GM23248 (cell line): ENCODE data around the gene THNSL1. TPM values are rescaled to one million over a fixed set of nuclear protein-coding genes. Genes with fewer than 3 reads are reported as not detected.

Source experiments
- DNase-seq: peaks from one replicate; pipeline ENCODE4 v3.0.0-alpha.2; 2015
- H2AFZ ChIP-seq: fragments of 200-600 bp; sonication (generic); 2 replicates; pipeline ENCODE4 v1.6.1; 2016; ENCODE audit warnings: antibody characterized with exemption
- H3F3A ChIP-seq: fragments of 200-600 bp; sonication (generic); 2 replicates; pipeline ENCODE4 v1.6.1; 2016; ENCODE audit warnings: mild to moderate bottlenecking, antibody characterized with exemption, mixed run types; ENCODE audit not compliant: insufficient read depth
- H3K27ac ChIP-seq: fragments of 200-600 bp; sonication (generic); 2 replicates; pipeline ENCODE4 v1.5.1; 2016; ENCODE audit warnings: mild to moderate bottlenecking
- H3K27me3 ChIP-seq: fragments of 200-600 bp; sonication (generic); replicated peaks from 2 replicates; pipeline ENCODE4 v1.6.1; 2016; ENCODE audit warnings: mild to moderate bottlenecking; ENCODE audit not compliant: insufficient read depth
- H3K36me3 ChIP-seq: fragments of 200-600 bp; sonication (generic); 2 replicates; pipeline ENCODE4 v1.6.1; 2016; ENCODE audit warnings: low read depth, mild to moderate bottlenecking
- H3K4me1 ChIP-seq: fragments of 200-600 bp; sonication (generic); 2 replicates; pipeline ENCODE4 v1.6.1; 2016; ENCODE audit warnings: mild to moderate bottlenecking; ENCODE audit not compliant: insufficient read depth
- H3K4me2 ChIP-seq: fragments of 200-600 bp; sonication (generic); one replicate; pipeline ENCODE4 v1.6.1; 2016; ENCODE audit warnings: mild to moderate bottlenecking; ENCODE audit not compliant: unreplicated experiment
- H3K4me3 ChIP-seq: fragments of 200-600 bp; sonication (generic); 2 replicates; pipeline ENCODE4 v1.5.1; 2016; ENCODE audit warnings: mild to moderate bottlenecking
- H3K79me2 ChIP-seq: fragments of 200-600 bp; sonication (generic); 2 replicates; pipeline ENCODE4 v1.6.1; 2016; ENCODE audit warnings: mild to moderate bottlenecking; ENCODE audit not compliant: insufficient read depth
- H3K9ac ChIP-seq: fragments of 200-600 bp; sonication (generic); 2 replicates; pipeline ENCODE4 v1.6.1; 2016; ENCODE audit warnings: mild to moderate bottlenecking
- H3K9me2 ChIP-seq: fragments of 200-600 bp; sonication (generic); 2 replicates; pipeline ENCODE4 v1.6.1; 2016; ENCODE audit warnings: mixed run types, mild to moderate bottlenecking, moderate library complexity; ENCODE audit not compliant: insufficient read depth
- H3K9me3 ChIP-seq: fragments of 200-600 bp; sonication (generic); one replicate; pipeline ENCODE4 v1.6.1; 2017; ENCODE audit warnings: low read depth
- H4K20me1 ChIP-seq: fragments of 200-600 bp; sonication (generic); 2 replicates; pipeline ENCODE4 v1.6.0; 2016; ENCODE audit not compliant: insufficient read depth
- EZH2 ChIP-seq: fragments of 200-600 bp; sonication (generic); IDR thresholded peaks from 2 replicates; pipeline ENCODE4 v1.6.1; 2018; ENCODE audit warnings: antibody characterized with exemption, mild to moderate bottlenecking; ENCODE audit not compliant: insufficient read depth, poor library complexity, severe bottlenecking
- EZH2phosphoT487 ChIP-seq: fragments of 200-600 bp; sonication (generic); IDR thresholded peaks from 2 replicates; pipeline ENCODE4 v1.6.1; 2018; ENCODE audit warnings: antibody characterized with exemption, moderate library complexity, mild to moderate bottlenecking, low read depth; ENCODE audit not compliant: insufficient read depth
- WGBS, 2 experiments: methylation state at CpG; one replicate each; pipeline ENCODE4 v1.1.6; 2015 to 2017; ENCODE audit warnings: low lambda C conversion rate in 2 of 2, low coverage in 1 of 2; ENCODE audit errors: missing lambda C conversion rate in 2 of 2; 5-methylcytosine and 5-hydroxymethylcytosine counted together
- in situ Hi-C: fragments of 300-500 bp; cut with MboI; formaldehyde crosslinking; loops from 2 replicates; pipeline ENCODE4 v1.15.0; 2020
- polyA plus RNA-seq: library from polyadenylated mRNA; unstranded; fragments of >200 nt; fragmentation: Nextera tagmentation; extraction: Ambion mirVana; gene quantifications from 2 replicates; pipeline ENCODE4 v1.2.1, GENCODE V29; 2016
- total RNA-seq: library from RNA; depleted of rRNA; stranded (reverse); fragments of >200 nt; shearing (Covaris generic); gene quantifications from 2 replicates; pipeline ENCODE4 v1.2.3, GENCODE V29; 2014

The THNSL1 gene
- total and polyA plus RNA-seq, 2 experiments from 2014 or later = 3.0 to 5.2 TPM

- Histone ChIP-seq H3K4me2 (peak overlapping the region; percentile 65), H3K36me3 (no peaks in the 10 kb centered on the region), H3K4me3 (no peak overlapping the region), H3F3A (peaks cover 22% of the 10 kb centered on the region), H2AFZ (peak overlapping the region; percentile 29), H3K4me1 (peaks cover 25% of the 10 kb centered on the region), H3K79me2 (no peaks in the 10 kb centered on the region), H3K9me3 (no peaks in the 10 kb centered on the region), H3K27me3 (no peaks in the 10 kb centered on the region), H3K9ac (no peak overlapping the region), H3K9me2 (no peaks in the 10 kb centered on the region), H4K20me1 (no peaks in the 10 kb centered on the region), H3K27ac (peak overlapping the region; percentile 51; the same call in 1 of the 2 replicates)
- TF ChIP-seq EZH2phosphoT487 (no peak), EZH2 (no peak)
- in situ Hi-C loops = no loop called here
- no peak for DNase-seq
- 53 to 54% methylated on average over 3 of the region's 3 CpGs for WGBS, 2 experiments
Observed at GRCh38 chr10:24984906-24985305, 31.5 kb upstream of the THNSL1 start.

- no peaks in the 10 kb centered on the region for H3K79me2 ChIP-seq
- no peak overlapping the region for H3K4me3 ChIP-seq
- in situ Hi-C loops = no loop called here
- no peak overlapping the region for H3K4me2 ChIP-seq
- 82 to 83% methylated on average over 12 of the region's 12 CpGs for WGBS, 2 experiments
- H4K20me1 ChIP-seq = no peaks in the 10 kb centered on the region
- H3K9me2 ChIP-seq = no peaks in the 10 kb centered on the region
- DNase-seq = no peak
- peaks cover 12% of the 10 kb centered on the region for H3K4me1 ChIP-seq
- no peaks in the 10 kb centered on the region for H3K36me3 ChIP-seq
- no peak overlapping the region for H2AFZ ChIP-seq
- H3K9ac ChIP-seq = no peak overlapping the region
- no peaks in the 10 kb centered on the region for H3K9me3 ChIP-seq
- H3K27me3 ChIP-seq = no peaks in the 10 kb centered on the region
- peaks cover 13% of the 10 kb centered on the region for H3F3A ChIP-seq
- no peak overlapping the region for H3K27ac ChIP-seq
- TF ChIP-seq EZH2phosphoT487 (no peak), EZH2 (no peak)
Observed at GRCh38 chr10:24988831-24989640, 27.4 kb upstream of the THNSL1 start.

DNA sequence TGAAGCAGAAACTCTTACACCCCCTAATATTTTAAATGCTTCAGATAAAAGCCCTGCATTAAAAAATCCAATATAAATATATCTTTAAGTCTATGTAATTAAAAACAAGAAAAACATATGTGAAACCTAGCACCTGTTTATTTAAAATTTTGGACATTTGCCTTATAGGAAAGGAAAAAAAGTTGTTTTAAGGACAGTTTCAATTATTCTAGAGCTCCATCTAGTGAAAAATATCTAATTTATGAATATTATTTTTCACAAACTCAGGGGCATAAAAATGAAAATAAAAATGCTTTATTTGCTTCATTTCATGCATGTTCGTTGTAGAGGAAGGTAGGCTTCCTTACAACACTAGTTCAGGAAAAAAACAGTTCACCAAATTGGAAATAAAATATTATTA is 26.5 kb upstream of the THNSL1 start:
- H3K27me3 ChIP-seq = no peaks in the 10 kb centered on the region
- H3K9ac ChIP-seq = no peak overlapping the region
- no peaks in the 10 kb centered on the region for H3K9me2 ChIP-seq
- no peaks in the 10 kb centered on the region for H3K79me2 ChIP-seq
- H3K27ac ChIP-seq = no peak overlapping the region
- no peaks in the 10 kb centered on the region for H3K36me3 ChIP-seq
- DNase-seq = peak; percentile 29
- H4K20me1 ChIP-seq = no peaks in the 10 kb centered on the region
- H3K4me1 ChIP-seq = peaks cover 3% of the 10 kb centered on the region
- WGBS, 2 experiments = 3 to 10% methylated on average over 1 of the region's 1 CpG
- no peaks in the 10 kb centered on the region for H3K9me3 ChIP-seq
- H3K4me2 ChIP-seq = no peak overlapping the region
- H2AFZ ChIP-seq = no peak overlapping the region
- in situ Hi-C loops = no loop called here
- no peak for TF ChIP-seq EZH2
- no peak for TF ChIP-seq EZH2phosphoT487
- peaks cover 5% of the 10 kb centered on the region; the same call in 1 of the 2 replicates for H3F3A ChIP-seq
- H3K4me3 ChIP-seq = no peak overlapping the region

GRCh38 chr10:24991298-24991697 is 25.1 kb upstream of the THNSL1 start:
- Histone ChIP-seq H4K20me1 (no peaks in the 10 kb centered on the region), H3K9me3 (no peaks in the 10 kb centered on the region), H2AFZ (no peak overlapping the region), H3K4me3 (no peak overlapping the region), H3K4me1 (no peaks in the 10 kb centered on the region), H3K9me2 (no peaks in the 10 kb centered on the region), H3K9ac (no peak overlapping the region), H3K4me2 (no peak overlapping the region), H3K27me3 (no peaks in the 10 kb centered on the region), H3K27ac (no peak overlapping the region), H3K36me3 (no peaks in the 10 kb centered on the region), H3K79me2 (no peaks in the 10 kb centered on the region), H3F3A (no peaks in the 10 kb centered on the region)
- 84 to 89% methylated on average over 13 of the region's 13 CpGs for WGBS, 2 experiments
- DNase-seq = no peak
- in situ Hi-C loops = no loop called here
- no peak for TF ChIP-seq EZH2
- no peak for TF ChIP-seq EZH2phosphoT487
